ENCODE measurements around the gene CTNNBL1.

Gene CTNNBL1

GRCh38 chr20:37864298-37864697, 170.5 kb downstream of the CTNNBL1 start:
- DNase-seq: no peak

- DNase-seq: no peak
These were observed 172.2 kb downstream of the CTNNBL1 start for GRCh38 chr20:37866051-37866450.

DNA sequence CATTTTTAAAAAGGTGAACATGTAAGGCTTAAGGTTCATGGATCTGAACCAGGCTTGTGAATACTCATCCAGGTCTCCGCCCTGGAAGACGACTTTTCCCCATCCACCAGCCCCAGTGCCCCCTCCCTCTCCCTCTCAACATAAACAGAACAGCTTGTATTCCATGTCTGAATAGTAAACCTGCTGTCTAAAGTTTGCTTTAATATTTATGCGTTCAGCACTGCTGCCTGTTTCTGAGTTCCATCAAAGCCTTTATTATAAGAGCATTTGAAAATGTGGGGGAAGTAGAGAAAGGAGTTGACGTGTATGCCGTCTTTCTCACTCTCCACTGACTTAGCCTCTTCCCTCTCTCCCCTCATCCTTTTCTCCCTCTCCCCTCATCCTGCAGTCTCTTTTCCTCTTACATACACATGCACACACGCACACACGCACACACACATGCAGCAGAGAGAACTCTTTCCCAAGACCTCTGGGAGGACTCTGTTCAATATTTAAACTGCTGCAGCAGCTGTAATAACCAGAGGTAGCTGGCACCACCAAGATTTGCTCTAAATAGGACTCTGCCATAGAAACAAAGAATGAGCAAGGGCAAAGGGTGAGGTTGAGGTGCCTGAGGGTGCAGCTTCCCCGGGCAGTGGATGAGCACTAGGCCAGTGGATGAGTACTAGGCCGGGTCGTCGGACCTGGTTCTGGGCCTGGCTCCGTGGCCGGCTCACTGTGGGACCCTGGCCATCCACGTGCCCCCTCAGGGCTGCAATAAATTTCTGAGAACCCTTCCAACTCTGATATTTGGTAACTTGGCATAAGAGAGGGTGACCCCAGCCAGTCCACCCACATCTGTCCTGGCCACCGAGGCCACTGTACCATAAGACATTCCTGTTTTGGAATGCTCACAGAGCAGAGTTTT, 173.7 kb downstream of the CTNNBL1 start:
- DNase-seq: no peak

DNA sequence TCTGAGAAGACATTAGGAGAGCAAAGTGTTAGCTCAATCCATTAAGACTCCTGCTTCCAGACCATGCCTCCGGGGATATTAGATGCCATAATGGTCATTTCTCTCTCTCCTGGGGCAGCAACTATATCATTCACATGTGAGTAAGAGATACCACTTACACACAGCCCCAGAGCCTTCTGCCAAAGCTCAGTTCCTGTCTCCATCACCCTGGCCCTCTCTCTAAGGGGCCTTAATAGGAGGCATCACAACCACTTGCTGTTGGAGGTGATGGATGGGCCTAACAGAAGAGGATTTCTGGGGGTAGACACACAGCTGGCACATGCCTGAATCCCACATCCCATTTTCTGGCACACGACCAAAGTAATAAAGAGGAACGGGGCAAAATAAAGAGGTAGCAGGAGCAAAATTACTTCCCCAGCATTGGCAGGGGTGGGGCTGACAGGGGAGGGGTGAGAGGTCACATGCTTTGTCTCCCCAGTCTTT, 175.1 kb downstream of the CTNNBL1 start:
- no peak for DNase-seq

DNA sequence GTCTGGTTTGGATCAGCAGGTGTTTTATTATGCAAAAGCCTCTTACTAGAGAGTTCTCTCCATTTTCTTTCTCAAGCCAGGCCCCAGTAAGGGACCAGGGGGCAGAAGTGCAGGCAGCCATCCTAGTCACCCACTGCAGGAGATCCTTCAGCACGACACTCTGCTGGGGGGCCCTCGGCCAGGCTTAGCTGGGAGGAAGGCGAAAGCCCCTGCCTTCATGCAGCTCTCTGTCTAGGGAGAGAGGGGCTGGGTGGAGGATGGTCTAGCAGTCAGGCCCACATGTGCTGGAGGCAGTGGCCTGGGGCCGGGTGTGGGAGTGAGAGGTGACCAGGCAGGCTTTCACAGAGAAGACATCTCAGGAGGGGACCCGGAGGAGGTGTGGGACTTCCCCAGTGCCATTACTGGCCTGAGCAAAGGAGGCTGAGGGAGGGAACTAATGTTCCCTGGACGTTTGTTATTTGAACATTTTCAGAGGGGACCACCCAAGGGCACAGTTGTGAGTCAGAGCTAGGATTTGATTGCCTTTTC, 175.6 kb downstream of the CTNNBL1 start:
- no peak for DNase-seq

DNA sequence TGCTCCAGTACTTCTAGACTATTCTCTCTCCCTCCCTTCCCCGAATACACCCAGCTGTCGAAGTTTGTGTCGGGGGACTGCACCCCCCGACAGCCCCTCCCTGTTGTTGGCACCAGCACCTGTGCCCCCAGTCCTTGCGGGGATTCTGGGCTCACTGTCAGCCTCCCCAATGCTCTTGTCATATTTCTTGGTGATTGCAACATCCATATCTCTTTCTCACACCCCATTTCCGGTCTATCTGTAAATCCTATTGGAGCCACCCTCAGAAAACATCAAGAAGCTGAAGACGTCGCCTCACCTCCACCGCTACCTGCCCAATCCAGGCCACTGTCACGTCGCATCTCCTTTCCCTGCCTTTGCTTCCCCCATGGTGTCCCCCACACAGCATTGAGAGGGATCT, 176.5 kb downstream of the CTNNBL1 start:
- no peak for DNase-seq

GRCh38 chr20:37871751-37872150, 177.9 kb downstream of the CTNNBL1 start:
- DNase-seq: no peak

DNA sequence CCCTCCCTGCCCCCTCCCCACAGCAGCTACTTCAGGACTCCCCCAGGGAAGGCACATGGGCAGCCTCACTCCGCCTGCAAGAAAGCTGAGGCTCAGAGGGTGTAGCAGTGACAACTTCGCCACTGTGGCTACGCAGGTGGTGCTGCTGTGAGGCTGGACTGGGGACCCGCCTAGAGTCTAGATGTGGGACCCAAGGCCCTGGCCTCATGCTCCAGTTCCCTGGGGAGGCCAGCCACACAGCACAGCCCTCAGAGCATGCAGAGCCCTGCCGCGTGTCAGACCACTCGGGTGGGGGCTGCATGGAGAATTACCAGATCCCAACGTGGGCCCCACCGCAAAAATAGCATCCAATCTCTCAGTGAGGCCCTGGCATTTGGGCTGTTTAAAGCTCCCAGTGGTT, 178.3 kb downstream of the CTNNBL1 start:
- DNase-seq: no peak

DNA sequence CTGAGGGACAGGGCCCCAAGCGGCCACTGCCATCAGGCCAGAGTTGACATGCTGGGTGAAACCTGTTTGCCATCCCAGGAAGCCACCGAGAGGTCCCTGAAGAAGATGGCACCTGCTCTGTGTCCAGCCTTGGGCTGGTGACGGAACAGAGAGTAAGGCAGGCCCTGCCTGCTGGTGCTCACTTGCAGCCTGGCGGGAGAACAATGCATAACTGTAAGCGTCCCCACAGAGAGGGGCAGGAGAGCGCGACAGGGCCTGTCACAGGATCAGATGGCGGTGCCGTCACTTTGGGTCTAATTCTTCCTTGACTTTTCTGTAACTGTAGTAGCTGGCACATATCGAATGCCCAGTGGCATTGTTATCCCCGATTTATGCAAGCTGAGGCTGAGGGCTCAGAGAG, 180.1 kb downstream of the CTNNBL1 start:
- DNase-seq: no peak

- DNase-seq: no peak
These were observed 181.8 kb downstream of the CTNNBL1 start for GRCh38 chr20:37875460-37876175.

GRCh38 chr20:37876863-37877262, 183.0 kb downstream of the CTNNBL1 start:
- DNase-seq: no peak

DNA sequence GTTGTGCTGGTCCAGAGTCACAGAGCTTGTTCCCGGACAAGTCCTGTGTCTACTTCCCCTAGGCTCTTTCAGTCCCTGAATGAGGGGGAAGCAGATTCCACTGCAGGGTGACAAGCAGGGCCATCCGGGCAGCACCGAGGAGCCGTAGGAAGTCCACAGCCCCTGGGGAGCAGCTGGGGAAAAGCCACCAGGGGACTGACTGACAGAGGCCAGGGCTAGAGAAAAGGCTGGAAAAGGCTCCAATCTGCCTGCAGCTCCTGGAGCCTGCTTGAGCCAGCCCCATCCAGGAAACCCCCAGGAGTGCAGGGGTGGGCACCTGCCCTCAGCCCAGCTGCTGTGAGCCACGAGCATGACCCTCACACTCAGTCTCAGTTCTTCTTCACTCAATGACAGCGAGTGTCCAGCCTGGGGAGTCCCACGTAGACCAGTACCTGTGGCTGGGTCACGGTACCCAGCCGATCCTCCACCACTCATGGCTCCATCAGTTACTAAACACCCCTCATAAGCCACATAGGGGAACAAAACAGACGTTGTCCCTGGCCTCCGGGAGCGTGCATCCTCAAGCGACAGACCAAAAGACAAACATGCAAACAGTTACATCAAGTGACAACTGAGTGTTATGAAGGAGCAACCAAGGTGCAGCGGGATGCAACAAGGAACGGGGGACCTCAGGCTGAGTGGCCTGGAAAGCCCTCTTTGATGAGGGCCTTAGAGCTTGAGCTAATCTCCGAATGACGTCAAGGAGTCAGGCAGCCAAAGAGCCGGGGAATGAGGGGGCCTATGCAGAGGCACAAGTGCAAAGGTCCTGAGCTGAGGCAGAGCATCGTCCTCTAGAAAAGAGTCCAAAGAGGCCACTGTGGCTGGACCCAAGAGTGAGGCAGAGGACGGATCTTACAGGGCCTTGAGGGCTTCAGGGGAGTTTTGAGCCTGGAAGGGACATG, 184.3 kb downstream of the CTNNBL1 start:
- DNase-seq: no peak

DNA sequence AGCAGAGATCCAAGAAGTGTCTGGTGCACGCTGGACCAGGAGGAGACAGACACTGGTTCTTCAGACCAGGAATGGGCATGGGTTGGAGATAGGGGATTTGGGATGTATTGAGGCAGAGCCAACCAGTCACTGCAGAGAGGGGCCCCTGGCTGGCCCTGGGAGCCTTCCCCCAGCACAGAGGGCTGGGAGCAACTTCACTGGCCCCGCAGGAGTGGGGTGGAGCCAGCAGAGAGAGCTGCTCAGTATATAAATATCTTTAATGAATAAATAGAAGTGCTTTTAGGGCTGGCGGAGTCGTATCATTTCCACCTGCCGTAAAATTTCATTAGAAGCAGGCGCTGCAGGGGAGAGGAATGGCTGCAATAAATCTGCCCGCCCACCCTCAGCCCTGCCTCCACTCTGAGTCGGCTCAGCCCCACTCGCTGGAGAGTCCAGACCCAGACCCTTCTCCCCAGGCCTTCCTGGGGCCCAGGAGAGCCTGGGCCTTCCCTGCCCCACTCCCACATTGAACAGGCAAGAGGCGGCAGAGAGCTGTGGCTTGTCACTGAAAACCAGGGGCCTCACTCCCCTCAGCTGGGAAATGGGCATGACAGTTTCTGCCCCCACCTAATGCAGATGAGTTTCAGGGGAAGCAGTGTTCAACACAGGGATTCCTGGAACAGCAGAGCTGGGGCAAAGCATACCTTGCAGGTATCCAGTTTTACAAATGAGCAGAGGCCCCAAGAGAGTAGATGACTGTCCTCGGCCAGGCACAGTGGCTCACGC, 185.2 kb downstream of the CTNNBL1 start:
- no peak for DNase-seq

DNA sequence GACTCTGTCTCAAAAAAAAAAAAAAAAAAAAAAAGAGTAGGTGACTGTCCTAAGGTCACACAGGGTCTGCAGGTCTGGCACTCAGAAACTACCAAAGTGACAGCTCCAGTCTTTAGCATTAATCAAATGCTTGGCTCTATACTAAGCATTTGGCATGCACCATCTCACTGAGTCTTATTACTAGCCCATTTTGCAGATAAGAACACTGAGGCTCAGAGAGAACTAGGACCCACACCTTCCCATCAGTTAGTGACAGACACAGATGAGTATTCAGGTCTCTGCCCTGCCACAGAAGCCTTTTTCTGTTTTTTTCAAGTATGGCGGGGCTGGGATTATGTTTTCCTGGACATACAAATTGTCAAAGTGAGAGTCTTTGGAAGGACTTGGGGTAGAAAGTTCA, 186.0 kb downstream of the CTNNBL1 start:
- DNase-seq: no peak

- DNase-seq: no peak
These were observed 187.1 kb downstream of the CTNNBL1 start for GRCh38 chr20:37880726-37881591.

DNA sequence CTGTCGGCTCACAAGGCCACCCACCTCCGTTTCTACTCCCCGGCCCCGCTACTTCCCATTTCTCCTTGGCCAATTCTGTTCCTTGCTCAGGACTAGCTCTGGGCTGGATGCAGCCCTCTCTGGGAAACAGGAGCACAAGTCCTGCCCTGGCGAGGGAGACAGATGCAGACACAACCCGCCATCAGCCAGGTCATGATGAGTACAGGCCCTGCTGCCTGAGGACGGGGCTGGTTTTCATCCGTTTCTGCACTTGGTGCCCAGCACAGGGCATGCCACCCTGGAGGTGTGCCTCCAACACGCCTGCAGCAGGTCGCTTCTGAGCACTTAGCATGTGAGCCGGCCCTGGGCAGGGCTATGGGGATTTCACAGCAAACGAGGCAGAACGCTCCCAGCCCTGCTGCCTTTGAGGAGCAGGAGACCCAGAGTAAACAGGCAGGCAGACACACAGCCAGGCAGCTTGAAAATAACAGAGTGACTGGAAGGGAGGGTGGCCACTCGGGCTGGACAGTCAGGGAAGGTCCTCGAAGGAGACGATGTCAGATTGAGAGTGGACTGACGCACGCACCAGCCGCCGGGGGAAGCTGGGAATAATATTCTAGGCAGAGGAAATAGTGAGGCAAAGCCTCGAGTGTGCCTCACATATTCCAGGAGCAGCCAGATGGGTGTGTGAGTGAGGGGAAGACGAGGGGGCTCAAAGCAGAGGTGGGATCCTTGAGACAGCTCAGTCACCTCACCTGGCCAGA, 187.9 kb downstream of the CTNNBL1 start:
- no peak for DNase-seq

GRCh38 chr20:37882961-37883712, 189.3 kb downstream of the CTNNBL1 start:
- DNase-seq: no peak

DNA sequence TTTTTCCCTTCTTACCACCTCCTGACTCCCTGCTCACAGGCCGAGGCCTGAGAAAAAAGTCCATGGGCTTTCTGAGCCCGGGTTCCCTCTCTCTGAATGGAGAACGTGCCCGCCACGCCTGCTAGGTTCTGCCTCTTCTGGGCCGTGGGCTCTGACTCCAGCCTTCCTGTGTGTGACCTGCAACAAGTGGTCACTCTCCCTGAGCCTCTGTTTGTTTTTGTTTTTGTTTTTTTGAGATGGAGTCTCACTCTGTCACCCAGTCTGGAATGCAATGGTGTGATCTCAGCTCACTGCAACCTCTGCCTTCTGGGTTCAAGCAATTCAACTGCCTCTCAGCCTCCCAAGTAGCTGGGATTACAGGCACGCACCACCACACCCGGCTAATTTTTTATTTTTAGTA, 191.2 kb downstream of the CTNNBL1 start:
- no peak for DNase-seq

Data from activated T-cell treated with anti-CD3 and anti-CD28 coated beads, Interleukin-2, amount 50 U/mL, for 1 hour (primary cell).